Metanephros (tissue), 1 donor: Measurements from ENCODE around the gene MAP3K1. TPM values are rescaled to one million over a fixed set of nuclear protein-coding genes. Genes with fewer than 3 reads are reported as not detected.

Experiments
- total RNA-seq: library from RNA; depleted of rRNA; stranded (reverse); fragments of >200 nt; gene quantifications from one replicate; pipeline ENCODE4 v1.2.3, GENCODE V29; 2014

The MAP3K1 gene
- total RNA-seq, result 89.4 TPM

DNA sequence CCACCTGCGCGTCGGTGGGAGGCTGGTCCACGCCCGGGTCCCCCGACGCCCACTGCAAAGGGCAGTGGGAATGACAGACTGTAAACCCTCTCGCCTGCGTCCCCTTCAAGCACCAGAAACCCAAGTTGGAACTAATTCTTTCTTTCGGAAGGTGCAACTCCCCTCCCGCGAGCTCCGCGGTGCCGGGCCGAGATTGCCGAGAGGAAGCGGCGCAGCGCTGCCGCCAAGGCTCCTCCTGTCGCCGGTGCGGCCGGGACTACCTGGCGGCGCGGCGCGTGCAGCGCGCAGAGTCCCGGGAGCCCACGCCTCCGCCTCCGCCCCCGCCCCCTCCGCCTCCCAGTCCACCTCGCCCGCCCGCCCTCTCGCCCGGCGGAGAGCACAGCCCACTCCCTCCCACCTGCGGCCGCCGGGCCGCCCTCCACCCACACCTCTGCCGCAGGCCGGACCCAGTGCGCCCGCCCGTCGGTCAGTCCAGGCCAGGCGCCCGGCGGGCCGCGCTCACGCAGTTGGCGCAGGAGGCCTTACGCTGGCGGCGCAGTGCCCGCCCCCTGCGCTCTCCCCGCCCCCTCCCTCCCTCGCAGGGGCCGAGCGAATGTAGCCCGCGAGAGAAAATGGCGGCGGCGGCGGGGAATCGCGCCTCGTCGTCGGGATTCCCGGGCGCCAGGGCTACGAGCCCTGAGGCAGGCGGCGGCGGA lies at the start of gene MAP3K1:
Gene MAP3K1 (plus strand): TSS at position 587 of the 695 bp plus-strand sequence. CDS start 25 bp downstream, at position 612.

DNA sequence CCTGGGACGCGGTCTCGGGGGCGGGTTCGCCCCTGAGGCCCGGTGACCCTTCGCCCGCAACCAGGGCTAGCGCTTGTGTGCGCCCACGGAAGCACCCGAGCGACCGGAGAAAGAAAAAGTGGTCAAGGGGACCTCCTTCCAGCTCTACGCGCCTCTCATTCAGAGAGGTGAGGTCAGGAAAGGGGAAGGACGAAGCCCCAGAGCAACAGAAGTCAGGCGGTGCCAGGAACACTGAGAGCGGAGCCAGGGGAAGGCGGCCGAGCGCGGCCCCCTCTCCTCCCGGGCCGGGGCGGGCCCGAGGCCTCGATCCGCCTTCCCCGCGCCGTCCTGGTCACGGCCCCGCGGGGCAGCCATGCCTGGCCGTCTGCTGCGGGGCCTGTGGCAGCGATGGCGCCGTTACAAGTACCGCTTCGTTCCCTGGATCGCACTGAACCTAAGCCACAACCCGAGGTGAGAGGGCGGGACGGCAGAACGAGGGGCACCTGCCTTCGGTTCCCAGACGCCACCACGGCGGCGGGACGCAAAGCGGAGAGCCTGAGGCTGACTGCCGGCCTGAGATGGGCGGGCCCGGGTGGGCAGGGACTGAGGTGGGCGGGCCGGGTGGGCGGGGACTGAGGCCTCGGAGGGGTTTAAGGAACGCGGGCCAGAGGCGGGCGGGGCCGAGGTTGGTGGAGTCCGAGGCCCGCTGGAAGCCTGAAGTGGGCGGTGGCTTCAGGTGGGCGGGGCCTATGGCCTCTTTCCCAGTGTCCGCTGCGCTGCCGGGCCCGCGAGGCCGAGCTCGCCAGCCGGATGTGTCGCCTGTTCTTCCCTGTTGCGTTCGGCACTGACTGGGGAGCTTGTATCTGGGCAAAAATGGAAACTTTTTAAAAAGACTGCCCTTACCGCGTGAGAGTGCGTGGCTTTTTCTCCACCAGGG lies 94.2 kb downstream of the MAP3K1 start, which contains the start of gene SETD9:
Gene SETD9 (plus strand): TSS at position 303 of the 916 bp plus-strand sequence. CDS start 50 bp downstream, at position 353.

Other genes starting within 250 kb of the MAP3K1 start
- 9.1 TPM for gene SETD9, start 94.0 kb downstream of the MAP3K1 start, total RNA-seq
- 18.8 TPM for gene MIER3, start 136.6 kb downstream of the MAP3K1 start, total RNA-seq